Small intestine (tissue), 7 donors: Measurements from ENCODE around the gene FGF12. TPM values are rescaled to one million over a fixed set of nuclear protein-coding genes. Genes with fewer than 3 reads are reported as not detected.

Experiments
- DNase-seq, 2 donors: peaks; one replicate each; pipeline versions ENCODE4 v3.0.0 to v3.0.0-alpha.2; 2013
- FAIRE-seq: peaks from 2 replicates; lab custom pipeline; 2012; peaks lifted over from hg19 to GRCh38; lab: Jason Lieb, UNC
- H3K27ac ChIP-seq, 3 donors: one replicate each; pipeline ENCODE4 v1.5.1; 2013; ENCODE audit warnings: low read length in 2 of 3, mild to moderate bottlenecking in 2 of 3, control low read depth in 1 of 3, inconsistent platforms in 1 of 3, low read depth in 1 of 3, moderate library complexity in 1 of 3
- H3K27me3 ChIP-seq, 3 donors: one replicate each; pipeline ENCODE4 v1.6.1; 2013; ENCODE audit warnings: low read length in 3 of 3, inconsistent platforms in 1 of 3; ENCODE audit not compliant: control insufficient read depth in 3 of 3, insufficient read depth in 3 of 3
- H3K36me3 ChIP-seq, 3 donors: one replicate each; pipeline ENCODE4 v1.6.1; 2013; ENCODE audit warnings: low read length in 3 of 3, inconsistent platforms in 1 of 3, low read depth in 1 of 3, mild to moderate bottlenecking in 1 of 3, moderate library complexity in 1 of 3; ENCODE audit not compliant: control insufficient read depth in 3 of 3, insufficient read depth in 2 of 3
- H3K4me1 ChIP-seq, 3 donors: one replicate each; pipeline ENCODE4 v1.6.1; 2013; ENCODE audit warnings: low read length in 2 of 3, inconsistent platforms in 1 of 3, low read depth in 1 of 3, mild to moderate bottlenecking in 1 of 3, moderate library complexity in 1 of 3; ENCODE audit not compliant: control insufficient read depth in 3 of 3, insufficient read depth in 2 of 3
- H3K4me3 ChIP-seq, 3 donors: one replicate each; pipeline ENCODE4 v1.5.1; 2013; ENCODE audit warnings: low read length in 3 of 3, control low read depth in 1 of 3, inconsistent platforms in 1 of 3, low read depth in 1 of 3, mild to moderate bottlenecking in 1 of 3, moderate library complexity in 1 of 3
- H3K9me3 ChIP-seq, 2 donors: one replicate each; pipeline ENCODE4 v1.6.1; 2013; ENCODE audit warnings: low read depth in 1 of 2, low read length in 1 of 2; ENCODE audit not compliant: control insufficient read depth in 2 of 2, insufficient read depth in 1 of 2
- WGBS, 3 donors: extraction: QIAGEN DNeasy Blood & Tissue Kit; methylation state at CpG; one replicate each; pipeline ENCODE4 v1.1.7; 2013; 5-methylcytosine and 5-hydroxymethylcytosine counted together
- polyA plus RNA-seq, 4 donors: library from polyadenylated mRNA; stranded (reverse) in 3 of 4; unstranded in 1 of 4; fragments of 200-250 nt in 3 of 4; fragments of 120-200 nt in 1 of 4; gene quantifications; one replicate each; pipeline versions ENCODE4 v1.2.1 to v1.2.3, GENCODE V29; 2013
- donor health status: healthy with polysubstance abuse.
- donor health status: control.
- donor health status: control.
- donor health status: Bipolar disorder and iron deficiency.
- donor health status: healthy.

Gene FGF12
- polyA plus RNA-seq, 4 donors = 0.39 to 1.1 (median 0.43) TPM; not detected in 1

DNA sequence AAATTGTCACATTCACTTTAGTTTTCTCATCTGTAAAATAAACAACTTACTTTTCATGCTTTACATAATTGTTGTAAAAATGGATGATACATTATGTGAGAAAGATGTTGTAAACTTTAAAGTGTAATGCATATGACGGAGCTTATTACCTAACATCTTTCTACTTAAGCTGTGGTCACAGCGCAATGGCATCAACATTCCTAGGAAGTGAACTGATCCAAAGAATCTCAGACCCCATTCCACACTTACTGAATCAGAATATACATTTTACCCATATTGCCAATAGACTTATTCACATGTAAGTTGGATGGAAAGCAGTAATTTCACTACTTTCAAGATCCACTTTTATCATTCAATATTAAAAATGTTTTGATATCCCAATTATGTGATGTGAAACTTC is 497.5 kb downstream of the FGF12 start:
- DNase-seq = no peak
- 85 to 90% (median 86%) methylated on average over 2 of the region's 2 CpGs for WGBS, 3 donors
- Histone ChIP-seq H3K4me1 (no peaks in the 10 kb centered on the region), H3K27ac (no peak overlapping the region), H3K27me3 (no peaks in the 10 kb centered on the region), H3K9me3 (no peaks in the 10 kb centered on the region), H3K4me3 (no peak overlapping the region), H3K36me3 (no peaks in the 10 kb centered on the region)
- no peak for FAIRE-seq

DNA sequence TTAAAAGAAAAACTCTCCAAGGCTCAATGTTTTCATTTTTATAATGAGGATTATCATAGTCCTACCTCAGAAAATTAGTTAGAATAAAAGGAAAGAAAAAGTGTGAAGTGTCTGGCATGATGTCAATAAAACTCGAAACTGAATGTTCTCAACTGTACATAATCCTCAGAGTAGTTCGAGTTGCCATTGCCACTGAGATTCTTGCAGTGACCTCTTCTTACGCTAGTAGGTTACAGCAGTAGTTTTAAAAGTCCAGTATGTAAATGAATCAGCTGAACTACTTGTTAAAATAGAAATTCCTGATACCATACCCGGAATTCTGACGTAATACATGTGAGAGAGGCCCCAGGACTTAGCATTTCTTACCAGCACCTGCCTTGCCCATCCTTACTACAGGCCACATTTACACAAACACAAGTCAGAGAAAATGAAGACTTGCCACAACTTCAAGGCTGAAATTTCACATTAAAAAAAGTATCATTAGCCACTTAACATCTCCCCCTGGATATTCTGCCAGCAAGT is 502.6 kb downstream of the FGF12 start:
- no peak for FAIRE-seq
- H3K9me3 ChIP-seq = no peaks in the 10 kb centered on the region
- WGBS, 3 donors = 64 to 75% (median 68%) methylated on average over 5 of the region's 5 CpGs
- no peaks in the 10 kb centered on the region for H3K4me1 ChIP-seq
- H3K27ac ChIP-seq = no peak overlapping the region
- no peaks in the 10 kb centered on the region for H3K27me3 ChIP-seq
- no peaks in the 10 kb centered on the region for H3K36me3 ChIP-seq
- H3K4me3 ChIP-seq = no peak overlapping the region
- DNase-seq = no peak

DNA sequence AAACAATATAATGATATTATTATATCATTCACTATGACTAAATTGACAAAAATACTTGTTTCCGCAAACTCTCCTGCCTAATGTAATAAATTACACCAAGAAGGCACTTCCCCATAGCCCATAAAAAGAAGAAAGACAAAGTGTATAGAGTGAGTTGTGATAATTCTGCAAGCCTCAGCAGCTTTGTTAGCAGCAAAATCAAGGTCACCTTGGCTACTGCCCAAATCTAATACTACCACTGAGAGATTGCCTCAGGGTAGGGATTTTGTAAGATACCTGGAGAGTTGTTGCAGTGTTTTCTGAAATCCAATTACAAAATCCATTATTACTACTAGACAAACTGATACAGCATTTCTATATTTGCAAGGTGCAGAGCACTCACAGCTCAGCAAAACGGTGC is 503.5 kb downstream of the FGF12 start:
- Histone ChIP-seq H3K9me3 (no peaks in the 10 kb centered on the region), H3K4me3 (no peak overlapping the region), H3K27me3 (no peaks in the 10 kb centered on the region), H3K4me1 (no peaks in the 10 kb centered on the region), H3K27ac (no peak overlapping the region), H3K36me3 (no peaks in the 10 kb centered on the region)
- FAIRE-seq (no peak), DNase-seq (no peak)
- 84 to 87% (median 87%) methylated on average over 2 of the region's 2 CpGs for WGBS, 3 donors

DNA sequence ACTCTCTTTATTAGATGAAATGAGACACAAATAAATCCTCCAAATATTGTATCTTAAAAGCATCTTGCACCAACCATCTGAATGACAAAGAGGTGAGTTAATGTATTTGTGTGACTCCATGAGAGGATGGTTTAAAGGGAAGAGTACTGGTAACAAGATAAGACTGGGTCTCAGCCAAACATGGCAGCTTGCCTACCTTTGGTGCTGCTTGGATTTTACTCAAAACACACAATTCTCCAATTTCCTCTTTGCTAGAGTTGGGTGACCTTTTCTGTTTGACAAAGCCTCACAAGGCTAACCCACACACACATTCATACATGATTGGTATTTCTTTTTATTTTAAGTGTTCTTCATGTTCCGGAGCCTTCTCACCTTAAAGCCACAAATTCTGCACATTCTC is 506.4 kb downstream of the FGF12 start:
- FAIRE-seq (no peak), DNase-seq (no peak)
- H3K27ac ChIP-seq = no peak overlapping the region
- WGBS, 3 donors = 93 to 94% (median 94%) methylated on average over 1 of the region's 1 CpG
- no peaks in the 10 kb centered on the region for H3K36me3 ChIP-seq
- H3K9me3 ChIP-seq = no peaks in the 10 kb centered on the region
- no peak overlapping the region for H3K4me3 ChIP-seq
- H3K4me1 ChIP-seq = no peaks in the 10 kb centered on the region
- no peaks in the 10 kb centered on the region for H3K27me3 ChIP-seq

DNA sequence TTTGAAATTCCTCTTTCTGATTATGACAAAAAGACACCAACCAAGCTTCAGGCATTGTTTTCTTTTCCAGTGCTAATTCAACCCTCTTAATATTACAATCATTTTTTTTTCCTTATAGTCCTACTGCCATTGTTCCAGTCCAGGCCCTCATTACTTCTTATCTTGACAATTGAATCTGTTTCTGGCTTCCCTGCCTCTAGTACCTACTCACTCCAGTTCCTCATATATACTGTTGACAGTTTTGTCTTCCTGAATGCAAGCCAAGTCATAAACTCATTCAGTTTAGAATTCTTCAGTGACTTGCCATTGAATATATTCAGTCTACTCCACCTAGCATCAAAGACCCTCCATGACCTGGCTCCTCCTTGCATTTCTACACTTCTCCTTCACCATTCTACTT is 507.4 kb downstream of the FGF12 start:
- Histone ChIP-seq H3K9me3 (no peaks in the 10 kb centered on the region), H3K27me3 (no peaks in the 10 kb centered on the region), H3K4me3 (no peak overlapping the region), H3K36me3 (no peaks in the 10 kb centered on the region), H3K4me1 (no peaks in the 10 kb centered on the region), H3K27ac (no peak overlapping the region)
- DNase-seq (no peak), FAIRE-seq (no peak)

DNA sequence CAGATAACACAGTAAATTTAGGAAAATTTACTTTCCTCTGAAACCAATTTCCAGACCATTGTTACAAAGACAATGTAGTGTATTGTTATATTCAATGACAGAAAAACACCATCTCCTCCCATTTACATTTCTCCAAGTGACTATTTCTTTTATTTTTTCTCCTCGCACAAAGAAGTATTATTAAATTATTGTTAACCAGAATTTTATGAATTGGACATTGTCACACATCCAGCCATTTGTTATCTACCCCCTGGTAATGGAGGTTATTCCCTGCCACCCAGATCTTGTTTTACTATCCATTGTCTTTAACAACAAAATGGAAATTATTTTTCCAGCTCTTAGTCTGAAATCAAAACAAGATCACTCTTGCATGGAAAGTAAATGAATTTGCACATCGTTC is 511.3 kb downstream of the FGF12 start:
- no peak overlapping the region for H3K27ac ChIP-seq
- DNase-seq = no peak
- FAIRE-seq = no peak
- WGBS, 3 donors = 88 to 91% (median 91%) methylated on average over 2 of the region's 2 CpGs
- H3K27me3 ChIP-seq = no peaks in the 10 kb centered on the region
- no peak overlapping the region for H3K4me3 ChIP-seq
- H3K36me3 ChIP-seq = no peaks in the 10 kb centered on the region
- no peaks in the 10 kb centered on the region for H3K4me1 ChIP-seq
- no peaks in the 10 kb centered on the region for H3K9me3 ChIP-seq

DNA sequence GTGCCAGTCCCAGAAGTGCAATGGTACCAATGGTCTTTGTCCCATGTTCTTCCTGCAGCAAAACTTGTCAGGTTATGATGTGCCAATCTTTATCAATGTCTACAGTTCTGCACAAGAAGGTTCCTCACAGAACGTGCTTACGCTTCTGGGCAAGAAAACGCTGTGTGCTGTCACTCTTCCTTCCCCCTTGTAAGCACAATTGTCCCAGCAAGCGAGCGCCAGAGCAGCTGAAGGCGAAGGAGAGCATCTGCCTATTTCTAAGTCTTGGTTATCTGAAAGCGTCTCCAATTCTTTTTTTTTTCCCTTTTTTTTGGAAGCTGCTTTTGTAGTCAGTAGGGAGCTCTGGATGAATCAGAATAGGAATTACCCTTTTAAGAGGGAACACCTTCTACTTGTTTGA is 514.4 kb downstream of the FGF12 start:
- Histone ChIP-seq H3K9me3 (no peaks in the 10 kb centered on the region), H3K4me3 (no peak overlapping the region), H3K4me1 (no peaks in the 10 kb centered on the region), H3K27ac (no peak overlapping the region), H3K36me3 (no peaks in the 10 kb centered on the region), H3K27me3 (no peaks in the 10 kb centered on the region)
- FAIRE-seq = no peak
- 80 to 86% (median 85%) methylated on average over 7 of the region's 7 CpGs for WGBS, 3 donors
- no peak for DNase-seq

DNA sequence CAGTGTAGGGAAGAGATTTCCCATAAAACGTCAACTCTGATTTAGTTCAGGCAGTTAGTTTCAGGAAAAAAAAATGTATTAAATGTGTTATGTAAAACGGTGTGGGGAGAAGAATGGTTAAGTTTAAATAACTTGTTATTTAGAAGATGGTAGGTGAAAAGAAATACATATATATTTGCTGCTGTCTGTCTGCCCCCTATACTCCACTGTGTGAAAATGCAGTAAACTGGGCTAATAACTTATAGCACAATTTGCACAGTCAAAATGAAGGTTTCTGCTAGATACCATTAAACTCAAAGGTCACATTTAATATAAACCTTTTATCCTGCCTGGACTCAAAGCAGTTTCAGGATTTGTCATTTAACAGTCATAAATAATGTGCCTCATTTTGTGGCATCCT is 515.0 kb downstream of the FGF12 start:
- 61 to 74% (median 71%) methylated on average over 2 of the region's 2 CpGs for WGBS, 3 donors

DNA sequence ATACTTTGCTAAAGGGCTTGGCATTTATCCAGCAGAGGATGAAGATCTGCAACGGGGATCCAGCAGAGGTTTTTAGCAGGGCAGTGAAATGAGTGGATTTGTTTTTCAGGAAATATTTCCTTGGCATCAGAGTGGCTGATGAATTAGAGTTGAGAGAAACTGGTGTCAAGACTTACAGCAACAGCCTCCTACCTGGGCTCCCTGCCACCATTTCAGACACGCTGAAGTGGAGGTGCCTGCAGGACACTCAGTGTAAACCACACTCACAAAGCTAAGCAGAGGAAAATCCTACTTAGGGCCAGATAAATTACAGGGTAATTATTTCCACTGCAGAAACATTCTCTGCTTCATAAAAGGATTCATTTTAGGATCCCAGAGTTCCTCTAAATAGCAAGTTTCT is 519.7 kb downstream of the FGF12 start:
- DNase-seq = no peak
- FAIRE-seq = no peak
- 45 to 49% (median 48%) methylated on average over 2 of the region's 2 CpGs for WGBS, 3 donors
- Histone ChIP-seq H3K27me3 (no peaks in the 10 kb centered on the region), H3K9me3 (peaks cover 0 to 1% of the 10 kb centered on the region in 2 donors), H3K4me3 (no peak overlapping the region), H3K4me1 (no peaks in the 10 kb centered on the region), H3K36me3 (no peaks in the 10 kb centered on the region), H3K27ac (no peak overlapping the region)

More for the DNA sequence above, 515.0 kb downstream of the FGF12 start:
- no peak overlapping the region for H3K27ac ChIP-seq
- FAIRE-seq = no peak
- no peak overlapping the region for H3K4me3 ChIP-seq
- peaks cover 0 to 1% of the 10 kb centered on the region in 2 donors for H3K9me3 ChIP-seq
- no peak for DNase-seq
- H3K27me3 ChIP-seq = no peaks in the 10 kb centered on the region
- no peaks in the 10 kb centered on the region for H3K36me3 ChIP-seq
- H3K4me1 ChIP-seq = no peaks in the 10 kb centered on the region
